Liver (tissue), 3 donors: ENCODE data around the gene TTC39A.

ENCODE experiments used
- CTCF ChIP-seq: fragments of 150-350 bp; IDR thresholded peaks from 2 replicates; pipeline ENCODE4 v1.5.1; 2017; ENCODE audit warnings: improper control_type of control experiment, low read depth, low read length; ENCODE audit not compliant: missing input control
- GABPA ChIP-seq, 2 donors: IDR thresholded peaks in 1 of 2; conservative IDR thresholded peaks in 1 of 2; 2 replicates each; pipeline ENCODE4 v1.6.1; 2016; ENCODE audit warnings: antibody characterized with exemption in 2 of 2, mild to moderate bottlenecking in 1 of 2, moderate library complexity in 1 of 2
- HNF4A ChIP-seq, 2 donors: conservative IDR thresholded peaks; 2 replicates each; pipeline ENCODE4 v1.6.1; 2016; ENCODE audit warnings: antibody characterized with exemption in 2 of 2, mild to moderate bottlenecking in 2 of 2
- JUND ChIP-seq, 2 donors: IDR thresholded peaks; 2 replicates each; pipeline ENCODE4 v1.6.1; 2016; ENCODE audit warnings: antibody characterized with exemption in 2 of 2
- MAX ChIP-seq: IDR thresholded peaks from 2 replicates; pipeline ENCODE4 v1.6.1; 2016; ENCODE audit warnings: antibody characterized with exemption
- NR2F2 ChIP-seq: IDR thresholded peaks from 2 replicates; pipeline ENCODE4 v1.6.1; 2016; ENCODE audit warnings: antibody characterized with exemption
- RAD21 ChIP-seq, 2 donors: IDR thresholded peaks; 2 replicates each; pipeline ENCODE4 v1.6.1; 2016; ENCODE audit warnings: antibody characterized with exemption in 2 of 2, mild to moderate bottlenecking in 2 of 2
- REST ChIP-seq: IDR thresholded peaks from 2 replicates; pipeline ENCODE4 v1.6.1; 2016; ENCODE audit warnings: antibody characterized with exemption, mild to moderate bottlenecking
- SP1 ChIP-seq: IDR thresholded peaks from 2 replicates; pipeline ENCODE4 v1.6.1; 2018; ENCODE audit warnings: antibody characterized with exemption, mild to moderate bottlenecking
- YY1 ChIP-seq: IDR thresholded peaks from 2 replicates; pipeline ENCODE4 v1.6.1; 2016; ENCODE audit warnings: antibody characterized with exemption, mild to moderate bottlenecking
- TF ChIP-seq, protein P1 (sequence below): IDR thresholded peaks from 2 replicates; pipeline ENCODE4 v1.6.1; 2016; ENCODE audit warnings: antibody characterized with exemption
- donor health status: healthy.
- donor health status: healthy.

GRCh38 chr1:51281807-51282206, 48.6 kb downstream of the TTC39A start:
- TF ChIP-seq CTCF (no peak), HNF4A (conservative IDR thresholded peaks at IDR 0.05) (no peak), RAD21 (IDR thresholded peaks at IDR 0.05) (no peak), NR2F2 (no peak), SP1 (no peak), GABPA (IDR thresholded peaks at IDR 0.05 in 1 of 2, conservative IDR thresholded peaks at IDR 0.05 in 1 of 2) (no peak), REST (no peak), MAX (no peak), JUND (IDR thresholded peaks at IDR 0.05) (no peak), YY1 (no peak)
- TF ChIP-seq, protein P1, sequence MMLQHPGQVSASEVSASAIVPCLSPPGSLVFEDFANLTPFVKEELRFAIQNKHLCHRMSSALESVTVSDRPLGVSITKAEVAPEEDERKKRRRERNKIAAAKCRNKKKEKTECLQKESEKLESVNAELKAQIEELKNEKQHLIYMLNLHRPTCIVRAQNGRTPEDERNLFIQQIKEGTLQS: no peak
